ENCODE data around the gene SHISA6.

DNA sequence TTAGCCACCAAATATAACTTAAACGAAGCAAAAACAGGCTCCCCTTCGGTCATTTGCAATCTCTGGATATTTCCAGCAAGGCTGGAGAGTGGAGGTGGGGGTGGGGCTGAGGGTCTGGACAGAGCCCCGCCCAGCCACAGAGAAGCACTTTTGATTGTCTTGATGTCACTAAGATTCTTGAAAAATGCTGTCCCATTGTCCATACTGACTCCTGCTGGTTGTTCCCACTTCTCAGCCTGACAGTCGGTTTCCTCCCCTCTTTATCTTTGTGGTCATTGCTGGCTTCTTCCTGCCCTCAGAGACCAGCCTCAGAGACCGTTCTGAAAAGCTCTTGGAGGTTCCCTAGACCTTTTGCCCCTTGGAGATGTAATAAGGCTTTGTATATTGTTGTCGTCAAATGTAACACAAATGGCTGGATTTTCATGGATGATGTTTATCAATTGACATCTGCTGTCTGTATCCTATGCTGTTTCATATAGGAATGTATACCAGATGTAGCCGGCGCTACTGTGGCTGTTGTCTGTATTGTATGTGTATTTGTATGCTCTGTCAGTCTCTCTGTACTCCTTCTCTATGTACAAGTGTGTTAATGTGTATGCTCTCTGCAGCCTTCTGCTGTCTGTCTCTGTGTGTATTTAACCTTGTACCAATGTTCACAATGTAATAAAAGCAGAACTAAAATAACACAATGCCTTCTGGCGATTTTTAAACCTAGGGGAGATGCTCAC lies 262.5 kb downstream of the SHISA6 start:
- TF ChIP-seq, protein P1, sequence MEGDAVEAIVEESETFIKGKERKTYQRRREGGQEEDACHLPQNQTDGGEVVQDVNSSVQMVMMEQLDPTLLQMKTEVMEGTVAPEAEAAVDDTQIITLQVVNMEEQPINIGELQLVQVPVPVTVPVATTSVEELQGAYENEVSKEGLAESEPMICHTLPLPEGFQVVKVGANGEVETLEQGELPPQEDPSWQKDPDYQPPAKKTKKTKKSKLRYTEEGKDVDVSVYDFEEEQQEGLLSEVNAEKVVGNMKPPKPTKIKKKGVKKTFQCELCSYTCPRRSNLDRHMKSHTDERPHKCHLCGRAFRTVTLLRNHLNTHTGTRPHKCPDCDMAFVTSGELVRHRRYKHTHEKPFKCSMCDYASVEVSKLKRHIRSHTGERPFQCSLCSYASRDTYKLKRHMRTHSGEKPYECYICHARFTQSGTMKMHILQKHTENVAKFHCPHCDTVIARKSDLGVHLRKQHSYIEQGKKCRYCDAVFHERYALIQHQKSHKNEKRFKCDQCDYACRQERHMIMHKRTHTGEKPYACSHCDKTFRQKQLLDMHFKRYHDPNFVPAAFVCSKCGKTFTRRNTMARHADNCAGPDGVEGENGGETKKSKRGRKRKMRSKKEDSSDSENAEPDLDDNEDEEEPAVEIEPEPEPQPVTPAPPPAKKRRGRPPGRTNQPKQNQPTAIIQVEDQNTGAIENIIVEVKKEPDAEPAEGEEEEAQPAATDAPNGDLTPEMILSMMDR (IDR thresholded peaks at IDR 0.05; ENCODE audit: insufficient read depth, low read length, poor library complexity, severe bottlenecking), result no peak
- TF ChIP-seq EZH2phosphoT487 (conservative IDR thresholded peaks at IDR 0.05; ENCODE audit: low read length), result no peak

Measured in SU-DHL-6 (cell line).